ENCODE measurements around the gene TMEM202.

DNA sequence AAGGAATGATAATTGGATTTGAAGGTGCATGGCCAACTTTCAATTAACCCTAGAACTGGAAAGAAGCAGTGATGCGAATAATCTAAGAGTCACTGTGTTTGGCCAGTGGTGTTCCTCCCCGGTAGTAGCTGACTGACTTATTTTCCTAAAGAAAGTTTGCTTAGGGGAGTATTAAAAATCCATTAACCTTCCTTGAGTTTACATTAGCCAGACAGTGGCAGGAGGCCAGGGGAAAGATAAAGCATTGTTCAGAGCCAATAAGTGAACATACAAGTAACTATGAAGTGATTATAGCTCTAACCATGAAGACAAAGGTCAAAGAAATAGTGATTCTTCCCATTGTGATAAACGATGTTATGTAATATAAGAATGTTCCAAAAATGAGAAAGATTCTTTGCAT is 8.9 kb upstream of the TMEM202 start:
- TF ChIP-seq CTCF (IDR thresholded peaks at IDR 0.05) (no peak), POLR2A (IDR thresholded peaks at IDR 0.05) (no peak)
